HG02798 (cell line): ENCODE results near the gene ARMC7.
A peak's percentile ranks its signal among the peaks of the same experiment; 100 is the strongest.
"Not testable (repeated sequence)": the region's sequence is repeated elsewhere in the genome, so short reads cannot be mapped to it uniquely, and the experiment has no call there.

ENCODE experiments used
- ATAC-seq: cut with Tn5 transposase; IDR thresholded peaks from one replicate; pipeline ENCODE4 v1.9.1; 2021; ENCODE audit warnings: mild to moderate bottlenecking; ENCODE audit not compliant: unreplicated experiment, poor library complexity

The ARMC7 gene

GRCh38 chr17:75147878-75148546, 38.2 kb downstream of the ARMC7 start:
- no peak for ATAC-seq

- ATAC-seq = no peak
These were observed 42.2 kb downstream of the ARMC7 start for GRCh38 chr17:75151930-75152329.

- ATAC-seq = no peak
These were observed 42.8 kb downstream of the ARMC7 start for GRCh38 chr17:75152523-75152921.

GRCh38 chr17:75152922-75153779, 43.4 kb downstream of the ARMC7 start:
- ATAC-seq = no peak

GRCh38 chr17:75153780-75154194, 44.0 kb downstream of the ARMC7 start:
- peak; percentile 10 for ATAC-seq

- ATAC-seq = peak; percentile 94
These were observed 44.7 kb downstream of the ARMC7 start, which contains the start of gene JPT1 for GRCh38 chr17:75154195-75155106. Gene JPT1 (minus strand): TSS chr17:75154512. CDS start chr17:75154397, 115 bp downstream.

- no peak for ATAC-seq
These were observed 45.4 kb downstream of the ARMC7 start for GRCh38 chr17:75155191-75155601.

GRCh38 chr17:75158480-75158879, 48.7 kb downstream of the ARMC7 start:
- not testable (repeated sequence) for ATAC-seq

- no peak for ATAC-seq
These were observed 49.6 kb downstream of the ARMC7 start for GRCh38 chr17:75159196-75160031.

- no peak for ATAC-seq
These were observed 50.4 kb downstream of the ARMC7 start for GRCh38 chr17:75160211-75160610.

GRCh38 chr17:75163074-75163473, 53.3 kb downstream of the ARMC7 start:
- no peak for ATAC-seq

GRCh38 chr17:75164606-75165005, 54.8 kb downstream of the ARMC7 start:
- ATAC-seq = not testable (repeated sequence)

GRCh38 chr17:75168998-75169397, 59.2 kb downstream of the ARMC7 start:
- ATAC-seq = no peak

GRCh38 chr17:75173526-75173925, 63.8 kb downstream of the ARMC7 start:
- ATAC-seq = no peak

GRCh38 chr17:75174996-75175395, 65.2 kb downstream of the ARMC7 start:
- ATAC-seq = no peak

- no peak for ATAC-seq
These were observed 66.9 kb downstream of the ARMC7 start for GRCh38 chr17:75176625-75177024.

GRCh38 chr17:75178453-75178852, 68.7 kb downstream of the ARMC7 start:
- no peak for ATAC-seq
